Progenitor cell of endocrine pancreas (in vitro differentiated cells): ENCODE data around the gene NAGLU. TPM values are rescaled to one million over a fixed set of nuclear protein-coding genes. Genes with fewer than 3 reads are reported as not detected.
A peak's percentile ranks its signal among the peaks of the same experiment; 100 is the strongest.
"Not testable (repeated sequence)": the region's sequence is repeated elsewhere in the genome, so short reads cannot be mapped to it uniquely, and the experiment has no call there.

Experiments
- DNase-seq: peaks from one replicate; pipeline ENCODE4 v3.0.0; 2021; ENCODE audit warnings: low spot score; ENCODE audit not compliant: unreplicated experiment
- H3K27ac Mint-ChIP-seq: 2 replicates; pipeline ENCODE4 v1.8.0; 2021; ENCODE audit warnings: mild to moderate bottlenecking, moderate library complexity, mixed read lengths
- H3K27me3 Mint-ChIP-seq: 2 replicates; pipeline ENCODE4 v1.8.0; 2021; ENCODE audit warnings: mixed read lengths
- H3K36me3 Mint-ChIP-seq: 2 replicates; pipeline ENCODE4 v1.8.0; 2022; ENCODE audit warnings: mixed read lengths; ENCODE audit not compliant: insufficient read depth
- H3K4me1 Mint-ChIP-seq: 2 replicates; pipeline ENCODE4 v1.8.0; 2021; ENCODE audit warnings: low read depth, mixed read lengths
- H3K4me3 Mint-ChIP-seq: 2 replicates; pipeline ENCODE4 v1.8.0; 2021; ENCODE audit warnings: low read depth, mild to moderate bottlenecking, moderate library complexity, mixed read lengths
- H3K9me3 Mint-ChIP-seq: 2 replicates; pipeline ENCODE4 v1.8.0; 2021; ENCODE audit warnings: low read depth, mixed read lengths
- total RNA-seq: library from RNA; stranded (reverse); gene quantifications from 2 replicates; pipeline ENCODE4 v1.2.1, GENCODE V29; 2021
- TF ChIP-seq, protein P1 (sequence below): fragments of 200-600 bp; sonication (generic); IDR thresholded peaks from one replicate; pipeline ENCODE4 v1.5.0; 2021; ENCODE audit warnings: antibody characterized with exemption, mild to moderate bottlenecking; ENCODE audit not compliant: unreplicated experiment

Gene NAGLU
- total RNA-seq, 1 donor from 2014 or later, result 19.0 TPM

DNA sequence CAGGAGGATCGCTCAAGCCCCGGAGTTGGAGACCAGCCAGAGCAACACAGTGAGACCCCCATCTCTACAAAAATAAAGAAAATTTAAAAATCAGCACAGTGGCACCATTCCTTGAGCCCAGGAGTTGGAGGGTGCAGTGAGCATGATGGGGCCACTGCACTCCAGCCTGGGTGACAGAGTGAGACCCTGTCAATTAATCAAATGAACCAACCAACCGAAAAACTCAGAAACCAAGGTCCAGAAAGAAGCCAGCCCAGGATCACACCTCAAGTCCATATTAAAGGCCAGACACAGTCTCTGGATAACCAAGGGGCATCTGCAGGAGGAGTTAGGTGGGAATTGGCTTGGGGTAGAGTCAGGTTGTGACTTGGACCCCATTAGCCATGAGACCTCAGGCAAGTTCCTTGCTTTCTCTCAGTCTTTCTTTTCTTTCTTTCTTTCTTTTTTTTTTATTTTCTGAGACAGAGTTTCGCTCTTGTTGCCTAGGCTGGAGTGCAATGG lies 19.1 kb downstream of the NAGLU start:
- Mint-ChIP-seq H3K27me3 (no peaks in the 10 kb centered on the region), H3K4me1 (peaks cover 4% of the 10 kb centered on the region), H3K9me3 (no peaks in the 10 kb centered on the region), H3K27ac (peak overlapping the region; percentile 94), H3K36me3 (no peaks in the 10 kb centered on the region), H3K4me3 (peak overlapping the region; percentile 88)
- no peak for DNase-seq
- TF ChIP-seq, protein P1, sequence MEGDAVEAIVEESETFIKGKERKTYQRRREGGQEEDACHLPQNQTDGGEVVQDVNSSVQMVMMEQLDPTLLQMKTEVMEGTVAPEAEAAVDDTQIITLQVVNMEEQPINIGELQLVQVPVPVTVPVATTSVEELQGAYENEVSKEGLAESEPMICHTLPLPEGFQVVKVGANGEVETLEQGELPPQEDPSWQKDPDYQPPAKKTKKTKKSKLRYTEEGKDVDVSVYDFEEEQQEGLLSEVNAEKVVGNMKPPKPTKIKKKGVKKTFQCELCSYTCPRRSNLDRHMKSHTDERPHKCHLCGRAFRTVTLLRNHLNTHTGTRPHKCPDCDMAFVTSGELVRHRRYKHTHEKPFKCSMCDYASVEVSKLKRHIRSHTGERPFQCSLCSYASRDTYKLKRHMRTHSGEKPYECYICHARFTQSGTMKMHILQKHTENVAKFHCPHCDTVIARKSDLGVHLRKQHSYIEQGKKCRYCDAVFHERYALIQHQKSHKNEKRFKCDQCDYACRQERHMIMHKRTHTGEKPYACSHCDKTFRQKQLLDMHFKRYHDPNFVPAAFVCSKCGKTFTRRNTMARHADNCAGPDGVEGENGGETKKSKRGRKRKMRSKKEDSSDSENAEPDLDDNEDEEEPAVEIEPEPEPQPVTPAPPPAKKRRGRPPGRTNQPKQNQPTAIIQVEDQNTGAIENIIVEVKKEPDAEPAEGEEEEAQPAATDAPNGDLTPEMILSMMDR, result no peak

DNA sequence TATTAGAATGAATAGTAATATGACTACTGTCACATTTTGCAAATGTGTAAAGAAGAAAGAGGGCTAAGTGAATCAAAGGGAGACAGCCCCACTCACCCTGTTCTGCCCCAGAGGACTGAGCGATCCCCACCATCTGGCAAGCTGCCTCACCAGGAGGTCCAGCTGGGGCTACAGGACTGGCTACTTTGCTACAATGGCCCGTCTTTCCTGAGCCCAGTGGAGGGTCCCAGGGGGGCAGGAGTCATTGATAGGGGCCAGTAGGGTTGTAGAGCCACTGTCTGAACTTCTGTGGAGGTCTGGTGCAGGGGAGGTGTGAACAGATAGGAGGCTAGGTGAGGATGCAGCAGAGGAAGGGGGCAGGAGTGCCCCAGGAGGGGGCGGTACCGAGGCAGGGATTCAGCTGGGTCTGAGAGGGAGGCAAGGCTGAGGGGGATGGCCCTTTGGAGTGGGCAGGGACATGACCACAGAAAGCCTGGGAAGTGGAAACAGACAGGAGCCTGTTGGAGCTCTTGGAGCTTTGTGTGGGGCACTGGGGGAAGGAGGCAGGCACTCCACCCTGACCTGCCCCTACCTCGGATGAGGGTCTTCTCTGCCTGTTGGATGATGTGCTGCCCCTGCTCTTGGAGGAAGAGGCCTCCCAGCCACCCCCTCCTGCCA lies 20.0 kb downstream of the NAGLU start:
- not testable (repeated sequence) for H3K9me3 Mint-ChIP-seq, H3K27ac Mint-ChIP-seq, DNase-seq, H3K27me3 Mint-ChIP-seq, H3K4me1 Mint-ChIP-seq, H3K36me3 Mint-ChIP-seq
- TF ChIP-seq, protein P1, result peak; percentile 27
- H3K4me3 Mint-ChIP-seq, result peak overlapping the region; percentile 88

DNA sequence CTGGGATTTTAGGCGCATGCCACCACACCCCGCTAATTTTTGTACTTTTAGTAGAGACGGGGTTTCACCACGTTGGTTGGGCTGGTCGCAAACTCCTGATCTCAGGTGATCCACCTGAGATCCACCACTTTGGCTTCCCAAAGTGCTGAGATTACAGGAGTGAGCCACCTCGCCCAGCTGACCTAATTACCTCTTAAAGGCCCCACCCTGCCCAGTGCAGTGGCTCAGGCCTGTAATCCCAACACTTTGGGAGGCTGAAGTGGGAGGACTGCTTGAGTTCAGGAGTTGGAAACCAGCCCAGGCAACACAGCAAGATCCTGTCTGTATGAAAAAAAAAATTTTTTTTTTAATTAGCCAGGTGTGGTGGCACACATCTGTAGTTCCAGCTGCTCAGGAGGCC lies 23.0 kb downstream of the NAGLU start:
- H3K27ac Mint-ChIP-seq, result no peak overlapping the region
- no peaks in the 10 kb centered on the region for H3K9me3 Mint-ChIP-seq
- no peaks in the 10 kb centered on the region for H3K36me3 Mint-ChIP-seq
- no peak overlapping the region for H3K4me3 Mint-ChIP-seq
- no peaks in the 10 kb centered on the region for H3K27me3 Mint-ChIP-seq
- no peak for DNase-seq
- TF ChIP-seq, protein P1, result no peak
- peaks cover 13% of the 10 kb centered on the region for H3K4me1 Mint-ChIP-seq

DNA sequence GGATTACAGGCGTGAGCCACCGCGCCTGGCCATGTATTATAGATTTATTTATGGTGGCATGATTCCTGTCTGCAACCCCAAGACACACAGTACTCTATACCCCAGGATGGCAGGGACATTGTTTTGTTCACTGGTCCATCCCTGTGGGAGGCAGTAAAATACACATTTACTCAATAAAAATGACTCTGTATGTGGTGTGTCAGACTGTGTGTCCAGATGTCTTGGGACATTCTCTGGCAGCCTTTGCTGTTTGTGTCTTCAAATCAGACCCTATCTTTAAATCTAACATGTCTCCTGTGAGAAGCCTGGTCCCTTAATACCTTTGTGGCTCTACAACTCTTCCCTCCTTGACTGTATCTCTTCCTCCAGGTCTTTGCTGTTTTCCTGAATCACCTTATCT lies 24.2 kb downstream of the NAGLU start:
- DNase-seq, result no peak
- Mint-ChIP-seq H3K4me3 (no peak overlapping the region), H3K4me1 (peaks cover 11% of the 10 kb centered on the region), H3K36me3 (no peaks in the 10 kb centered on the region), H3K9me3 (no peaks in the 10 kb centered on the region), H3K27ac (peak overlapping the region; percentile 88), H3K27me3 (no peaks in the 10 kb centered on the region)
- TF ChIP-seq, protein P1, result no peak

DNA sequence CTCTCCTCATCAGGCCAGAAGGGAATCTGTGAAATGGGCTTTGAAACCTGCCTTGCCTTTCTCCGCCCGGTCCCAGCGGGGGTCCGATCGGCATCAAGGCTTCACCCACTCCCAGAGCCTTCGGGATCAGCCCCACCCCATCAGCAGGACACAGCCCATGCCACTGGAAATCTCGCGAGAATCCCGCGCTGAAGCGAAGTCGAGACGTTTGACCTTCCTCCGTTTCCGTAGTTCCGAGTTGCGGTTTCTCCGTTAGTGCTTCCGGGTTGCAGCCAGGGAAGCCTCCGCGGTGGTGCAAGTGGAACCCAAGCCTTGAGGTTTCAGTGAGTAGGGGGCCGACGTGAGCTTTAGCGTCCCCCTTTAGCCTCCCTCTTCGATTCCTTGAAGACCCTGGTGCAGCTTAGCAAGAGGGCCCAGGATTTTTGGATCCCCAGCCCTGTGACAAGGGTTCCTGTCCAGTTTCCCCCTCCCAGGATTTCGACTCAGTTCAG lies 25.9 kb downstream of the NAGLU start, which contains the start of gene COASY:
Gene COASY, plus strand, starts transcription at position 252 of the 491 bp plus-strand sequence. CDS start 475 bp downstream, outside the sequence.
- no peaks in the 10 kb centered on the region for H3K9me3 Mint-ChIP-seq
- H3K4me1 Mint-ChIP-seq, result peaks cover 16% of the 10 kb centered on the region
- no peaks in the 10 kb centered on the region for H3K36me3 Mint-ChIP-seq
- peak within 1 kb of the TSS; percentile 92 for H3K4me3 Mint-ChIP-seq
- DNase-seq, result peak; percentile 85
- H3K27ac Mint-ChIP-seq, result peak within 1 kb of the TSS; percentile 98
- no peaks in the 10 kb centered on the region for H3K27me3 Mint-ChIP-seq
- TF ChIP-seq, protein P1, result no peak
